ENCODE data around the gene PLA2G7. TPM values are rescaled to one million over a fixed set of nuclear protein-coding genes. Genes with fewer than 3 reads are reported as not detected.

The PLA2G7 gene
- total RNA-seq, 2 experiments from 2014 or later: not detected

DNA sequence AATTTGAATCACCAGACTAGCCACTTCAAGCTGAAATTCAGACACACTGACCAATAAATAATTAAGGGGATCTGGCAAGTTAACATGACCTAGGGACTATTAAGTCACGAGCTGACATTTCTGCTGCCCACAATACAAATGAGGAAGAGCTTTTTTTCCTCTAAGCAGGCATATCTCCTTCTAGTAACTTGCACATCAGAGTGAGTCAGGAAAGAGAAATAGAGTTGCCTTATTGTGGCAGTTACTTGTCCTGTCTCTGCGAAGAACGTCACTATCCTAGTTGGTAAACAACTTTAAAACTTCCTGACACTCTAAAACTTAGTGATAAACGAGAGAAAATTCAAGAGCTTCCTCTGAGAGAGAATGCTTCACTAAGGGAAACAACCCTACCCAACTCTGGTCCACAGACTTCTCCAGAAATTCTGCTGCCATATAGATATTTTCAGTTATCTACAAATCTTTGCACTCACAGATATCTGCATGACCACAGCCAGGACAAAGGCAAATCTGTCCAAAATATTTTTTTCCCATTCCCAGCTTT, 4.2 kb downstream of the PLA2G7 start:
- peaks cover 44% of the 10 kb centered on the region for H3K27me3 Mint-ChIP-seq

DNA sequence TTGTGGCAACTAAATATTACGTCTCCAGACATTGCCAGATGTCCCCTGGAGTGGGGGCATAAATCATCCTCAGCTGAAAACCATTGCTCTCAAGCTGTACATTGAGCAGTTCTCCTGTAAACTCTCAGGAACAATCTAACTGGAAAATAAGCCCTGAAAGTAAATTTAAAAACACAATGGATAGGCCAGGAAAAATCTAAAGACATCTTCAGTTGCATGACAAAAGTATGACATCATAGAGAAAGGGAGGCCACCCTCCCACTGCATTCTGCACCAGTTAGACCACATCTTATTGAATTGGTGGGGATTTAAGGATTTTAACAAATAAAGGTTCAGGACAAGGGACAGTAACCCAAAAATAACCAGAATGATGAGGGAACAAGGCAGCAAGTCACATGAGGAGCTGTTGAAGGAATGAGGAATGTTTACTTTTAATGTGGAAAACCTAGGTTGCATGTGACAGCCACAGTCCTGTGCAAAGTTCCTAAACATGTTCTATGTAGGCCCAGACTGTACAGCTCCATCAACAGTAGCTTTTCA, 5.3 kb downstream of the PLA2G7 start:
- Mint-ChIP-seq H3K4me3 (no peak overlapping the region), H3K4me1 (ENCODE audit: low read depth) (no peaks in the 10 kb centered on the region), H3K9me3 (no peaks in the 10 kb centered on the region), H3K27me3 (peaks cover 41% of the 10 kb centered on the region), H3K27ac (no peak overlapping the region), H3K36me3 (ENCODE audit: low read depth) (no peaks in the 10 kb centered on the region)
- POLR2A ChIA-PET: no interaction called here
- intact Hi-C loops (cut with micrococcal nuclease): no loop called here
- DNase-seq: no peak
- TF ChIP-seq, protein P1, sequence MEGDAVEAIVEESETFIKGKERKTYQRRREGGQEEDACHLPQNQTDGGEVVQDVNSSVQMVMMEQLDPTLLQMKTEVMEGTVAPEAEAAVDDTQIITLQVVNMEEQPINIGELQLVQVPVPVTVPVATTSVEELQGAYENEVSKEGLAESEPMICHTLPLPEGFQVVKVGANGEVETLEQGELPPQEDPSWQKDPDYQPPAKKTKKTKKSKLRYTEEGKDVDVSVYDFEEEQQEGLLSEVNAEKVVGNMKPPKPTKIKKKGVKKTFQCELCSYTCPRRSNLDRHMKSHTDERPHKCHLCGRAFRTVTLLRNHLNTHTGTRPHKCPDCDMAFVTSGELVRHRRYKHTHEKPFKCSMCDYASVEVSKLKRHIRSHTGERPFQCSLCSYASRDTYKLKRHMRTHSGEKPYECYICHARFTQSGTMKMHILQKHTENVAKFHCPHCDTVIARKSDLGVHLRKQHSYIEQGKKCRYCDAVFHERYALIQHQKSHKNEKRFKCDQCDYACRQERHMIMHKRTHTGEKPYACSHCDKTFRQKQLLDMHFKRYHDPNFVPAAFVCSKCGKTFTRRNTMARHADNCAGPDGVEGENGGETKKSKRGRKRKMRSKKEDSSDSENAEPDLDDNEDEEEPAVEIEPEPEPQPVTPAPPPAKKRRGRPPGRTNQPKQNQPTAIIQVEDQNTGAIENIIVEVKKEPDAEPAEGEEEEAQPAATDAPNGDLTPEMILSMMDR (IDR thresholded peaks at IDR 0.05): no peak
- ATAC-seq: no peak
- CTCF ChIA-PET: no interaction called here

More for the DNA sequence above, 4.2 kb downstream of the PLA2G7 start:
- Mint-ChIP-seq H3K4me1 (ENCODE audit: low read depth) (no peaks in the 10 kb centered on the region), H3K36me3 (ENCODE audit: low read depth) (no peaks in the 10 kb centered on the region), H3K27ac (no peak overlapping the region), H3K4me3 (no peak overlapping the region), H3K9me3 (no peaks in the 10 kb centered on the region)
- ChIA-PET CTCF (no interaction called here), POLR2A (no interaction called here)
- intact Hi-C loops (cut with micrococcal nuclease): no loop called here
- TF ChIP-seq, protein P1 (IDR thresholded peaks at IDR 0.05): no peak
- ATAC-seq (no peak), DNase-seq (no peak)

DNA sequence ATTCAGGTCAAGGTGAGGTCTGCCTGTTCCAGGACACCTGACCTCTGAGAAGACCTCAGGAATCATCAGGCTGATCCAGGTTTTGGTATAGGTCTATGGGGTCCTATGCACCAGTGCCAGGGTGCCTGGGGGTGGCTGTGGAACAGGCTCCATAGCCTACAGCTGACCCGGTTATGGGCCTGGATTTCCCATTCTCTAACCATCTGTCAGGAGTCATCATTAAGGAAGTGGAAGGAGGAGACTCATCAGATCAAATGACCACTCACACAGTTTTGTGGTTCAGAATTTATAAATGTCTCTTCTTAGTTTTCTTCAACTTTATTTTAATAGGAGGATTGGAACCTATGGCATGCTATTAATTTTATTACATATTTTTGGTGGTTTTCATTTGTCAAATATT, 14.8 kb downstream of the PLA2G7 start:
- POLR2A ChIA-PET: no interaction called here
- TF ChIP-seq, protein P1 (IDR thresholded peaks at IDR 0.05): no peak
- peaks cover 25% of the 10 kb centered on the region for H3K27me3 Mint-ChIP-seq
- H3K36me3 Mint-ChIP-seq (ENCODE audit: low read depth): no peaks in the 10 kb centered on the region
- H3K9me3 Mint-ChIP-seq: no peaks in the 10 kb centered on the region
- no peak overlapping the region for H3K27ac Mint-ChIP-seq
- H3K4me3 Mint-ChIP-seq: no peak overlapping the region
- DNase-seq: no peak
- CTCF ChIA-PET: no interaction called here
- no peak for ATAC-seq
- no peaks in the 10 kb centered on the region for H3K4me1 Mint-ChIP-seq (ENCODE audit: low read depth)
- intact Hi-C loops (cut with micrococcal nuclease): no loop called here

DNA sequence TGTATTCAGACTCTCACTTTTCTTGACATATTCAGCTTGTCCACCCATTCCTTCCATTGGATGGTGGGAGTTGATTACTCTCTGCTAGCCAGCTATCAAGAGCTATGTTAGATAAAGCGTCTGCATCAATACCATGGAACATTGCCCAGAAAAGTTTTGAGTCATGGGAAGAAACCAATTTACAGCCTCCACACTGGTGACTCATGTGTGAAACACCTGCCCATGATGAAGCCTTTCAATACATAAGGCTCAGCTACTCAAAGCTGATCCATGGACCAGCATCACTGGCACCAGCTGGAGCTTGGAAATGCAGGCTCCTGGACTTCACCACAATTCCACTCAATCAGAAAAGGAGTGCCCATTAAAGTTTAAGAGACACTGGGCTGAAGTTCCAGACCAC, 16.1 kb downstream of the PLA2G7 start:
- H3K9me3 Mint-ChIP-seq: no peaks in the 10 kb centered on the region

DNA sequence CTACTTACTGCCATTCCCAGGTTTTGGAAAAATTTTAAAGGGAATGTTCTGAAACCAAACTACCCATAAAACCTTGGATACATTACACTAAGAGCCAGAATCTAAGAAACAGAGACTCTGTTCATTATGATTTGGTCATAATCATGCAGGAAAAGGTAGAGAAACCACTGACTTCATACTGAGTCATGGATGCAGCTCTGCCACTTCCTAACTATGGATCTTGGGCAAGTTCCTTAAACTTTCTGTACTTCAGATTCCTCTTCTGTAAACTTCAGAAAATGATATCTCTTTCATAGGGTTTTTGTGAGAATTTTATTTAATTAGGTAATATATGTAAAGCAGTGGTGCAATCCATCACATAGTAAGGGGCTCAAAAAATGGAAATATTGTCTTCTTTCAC, 20.0 kb downstream of the PLA2G7 start:
- H3K9me3 Mint-ChIP-seq: no peaks in the 10 kb centered on the region
- H3K27ac Mint-ChIP-seq: no peak overlapping the region
- no peaks in the 10 kb centered on the region for H3K36me3 Mint-ChIP-seq (ENCODE audit: low read depth)
- no peak overlapping the region for H3K4me3 Mint-ChIP-seq
- TF ChIP-seq, protein P1 (IDR thresholded peaks at IDR 0.05): no peak
- DNase-seq (no peak), ATAC-seq (no peak)
- ChIA-PET CTCF (no interaction called here), POLR2A (no interaction called here)
- H3K27me3 Mint-ChIP-seq: peaks cover 17% of the 10 kb centered on the region
- H3K4me1 Mint-ChIP-seq (ENCODE audit: low read depth): no peaks in the 10 kb centered on the region
- intact Hi-C loops (cut with micrococcal nuclease): no loop called here

More for the DNA sequence above, 16.1 kb downstream of the PLA2G7 start:
- Mint-ChIP-seq H3K4me1 (ENCODE audit: low read depth) (no peaks in the 10 kb centered on the region), H3K4me3 (no peak overlapping the region), H3K27me3 (peaks cover 24% of the 10 kb centered on the region), H3K27ac (no peak overlapping the region), H3K36me3 (ENCODE audit: low read depth) (no peaks in the 10 kb centered on the region)
- DNase-seq (no peak), ATAC-seq (no peak)
- ChIA-PET CTCF (interaction anchor here (1.3 kb wide), 1 partner anchor 10 kb away, joined by 3 read pairs; no protein-coding TSS in a partner anchor), POLR2A (no interaction called here)
- intact Hi-C loops (cut with micrococcal nuclease): no loop called here
- TF ChIP-seq, protein P1 (IDR thresholded peaks at IDR 0.05): no peak

All from activated CD8-positive, alpha-beta T cell treated with anti-CD3 and anti-CD28 coated beads for 36 hours (primary cell).